GM18517 (cell line): ENCODE measurements around the gene TNRC6C.
"Not testable (repeated sequence)": the region's sequence is repeated elsewhere in the genome, so short reads cannot be mapped to it uniquely, and the experiment has no call there.

Source experiments
- ATAC-seq: cut with Tn5 transposase; IDR thresholded peaks from one replicate; pipeline ENCODE4 v1.9.1; 2021; ENCODE audit warnings: mild to moderate bottlenecking, moderate library complexity; ENCODE audit not compliant: unreplicated experiment

Gene TNRC6C

GRCh38 chr17:77962348-77962747 lies 3.8 kb downstream of the TNRC6C start:
- ATAC-seq = no peak

- no peak for ATAC-seq
These were observed 4.9 kb downstream of the TNRC6C start for GRCh38 chr17:77963441-77963840.

GRCh38 chr17:77965352-77965751 lies 6.8 kb downstream of the TNRC6C start:
- no peak for ATAC-seq

- ATAC-seq = no peak
These were observed 8.0 kb downstream of the TNRC6C start for GRCh38 chr17:77966476-77966875.

GRCh38 chr17:77968788-77969187 lies 10.3 kb downstream of the TNRC6C start:
- no peak for ATAC-seq

- not testable (repeated sequence) for ATAC-seq
These were observed 13.8 kb downstream of the TNRC6C start for GRCh38 chr17:77972271-77972670.

- no peak for ATAC-seq
These were observed 15.4 kb downstream of the TNRC6C start for GRCh38 chr17:77973953-77974352.

GRCh38 chr17:77974396-77974795 lies 15.9 kb downstream of the TNRC6C start:
- no peak for ATAC-seq

- not testable (repeated sequence) for ATAC-seq
These were observed 23.9 kb downstream of the TNRC6C start for GRCh38 chr17:77982430-77982829.

GRCh38 chr17:77990301-77990700 lies 31.8 kb downstream of the TNRC6C start:
- no peak for ATAC-seq

GRCh38 chr17:77993735-77994134 lies 35.2 kb downstream of the TNRC6C start:
- ATAC-seq = not testable (repeated sequence)

GRCh38 chr17:77995146-77995852 lies 36.8 kb downstream of the TNRC6C start:
- no peak for ATAC-seq

GRCh38 chr17:77996256-77996655 lies 37.8 kb downstream of the TNRC6C start:
- ATAC-seq = no peak

GRCh38 chr17:77999413-78000173 lies 41.1 kb downstream of the TNRC6C start:
- no peak for ATAC-seq

- no peak for ATAC-seq
These were observed 41.8 kb downstream of the TNRC6C start for GRCh38 chr17:78000341-78000740.

GRCh38 chr17:78001182-78001581 lies 42.7 kb downstream of the TNRC6C start:
- no peak for ATAC-seq

- no peak for ATAC-seq
These were observed 43.1 kb downstream of the TNRC6C start for GRCh38 chr17:78001612-78002011.

- no peak for ATAC-seq
These were observed 43.7 kb downstream of the TNRC6C start for GRCh38 chr17:78002166-78002565.

GRCh38 chr17:78005452-78006171 lies 47.1 kb downstream of the TNRC6C start:
- ATAC-seq = no peak

- ATAC-seq = no peak
These were observed 47.8 kb downstream of the TNRC6C start for GRCh38 chr17:78006338-78006737.

- no peak for ATAC-seq
These were observed 49.1 kb downstream of the TNRC6C start for GRCh38 chr17:78007647-78008046.

GRCh38 chr17:78010759-78011158 lies 52.3 kb downstream of the TNRC6C start:
- no peak for ATAC-seq
